A549 treated with CORT108297 at 1 μM for 4 hours (cell line): ENCODE results near the gene LRRC38. TPM values are rescaled to one million over a fixed set of nuclear protein-coding genes. Genes with fewer than 3 reads are reported as not detected.

Source experiments
- total RNA-seq: library from RNA; stranded (reverse); fragments of 200-300 nt; extraction: Qiagen RNA extraction; gene quantifications from 5 replicates; pipeline ENCODE4 v1.2.3, GENCODE V29; 2022

Gene LRRC38
- 0.04 TPM in 1 of 5 replicates, not detected in the others for total RNA-seq

GRCh38 chr1:13513895-13514546, at the start of gene LRRC38:
Gene LRRC38, minus strand, starts transcription at chr1:13514003. Its CDS starts 410 bp downstream, at chr1:13513593.

Other genes with a start within 250 kb of the LRRC38 start
- not detected in 5 replicates for gene PRAMEF8, start 228.9 kb downstream of the LRRC38 start, total RNA-seq
- not detected in 5 replicates for gene PRAMEF33, start 210.5 kb downstream of the LRRC38 start, total RNA-seq
- gene PRAMEF15, start 198.4 kb downstream of the LRRC38 start, total RNA-seq, result not detected in 5 replicates
- not detected in 5 replicates for gene PRAMEF14, start 166.9 kb downstream of the LRRC38 start, total RNA-seq
- gene PRAMEF19, start 142.1 kb downstream of the LRRC38 start, total RNA-seq, result not detected in 5 replicates
- not detected in 5 replicates for gene PRAMEF17, start 124.4 kb downstream of the LRRC38 start, total RNA-seq
- not detected in 5 replicates for gene PRAMEF20, start 103.6 kb downstream of the LRRC38 start, total RNA-seq
- not detected in 5 replicates for gene PDPN, start 69.8 kb upstream of the LRRC38 start, total RNA-seq
- gene PRDM2, start 186.2 kb upstream of the LRRC38 start, total RNA-seq, result 6.8 to 9.3 TPM (median 8.1 TPM) in 5 replicates